ENCODE measurements around the gene ACACA. TPM values are rescaled to one million over a fixed set of nuclear protein-coding genes. Genes with fewer than 3 reads are reported as not detected.

The ACACA gene
- total and polyA plus RNA-seq, 9 of the 15 experiments (the other 6 are each of a cell fraction or from before 2014, with no cell fraction given), result 35.9 to 135 (median 88.4) TPM

- no peaks in the 10 kb centered on the region for H3K9me3 ChIP-seq (replicated peaks; ENCODE audit: control insufficient read depth, insufficient read depth, low read depth, low read length)
- no peak overlapping the region for H3K4me3 ChIP-seq
- peak overlapping the region in 1 of 2 experiments; percentile 29; a peak in 2 of 4 replicates for H3K9ac ChIP-seq (ENCODE audit: insufficient read depth in 1 of 2, low read depth in 2 of 2, low read length in 2 of 2)
- ChIA-PET POLR2A (interaction anchor here (0.5 to 1.4 kb wide), 10 partner anchors 8 to 1752 kb away, joined by 3 to 12 read pairs (median 4); partner anchors contain the start of gene DUSP14), CTCF (ENCODE audit: low intra/inter-chr PET ratio) (no interaction called here)
- no peaks in the 10 kb centered on the region for H4K20me1 ChIP-seq (replicated peaks; ENCODE audit: control insufficient read depth, insufficient read depth, low read length)
- BruUV-seq (replicated peaks), result no TSS peak
- peak overlapping the region; percentile 34 for H3K27ac ChIP-seq (ENCODE audit: extremely low read depth, low read depth, low read length)
- no peaks in the 10 kb centered on the region for H3K27me3 ChIP-seq (ENCODE audit: control insufficient read depth in 2 of 2, insufficient read depth in 2 of 2, low read length in 2 of 2)
- WGBS (ENCODE audit: insufficient coverage, low coverage, missing lambda C conversion rate), result 6% methylated on average over 1 of the region's 1 CpG
- H3K4me1 ChIP-seq (replicated peaks in 1 of 2; ENCODE audit: control insufficient read depth in 2 of 2, insufficient read depth in 2 of 2, low read length in 2 of 2), result peaks cover 5 to 11% of the 10 kb centered on the region in 2 experiments; a peak in 3 of 5 replicates
- intact Hi-C loops (cut with micrococcal nuclease) (no loop called here), in situ Hi-C loops (cut with MboI) (no loop called here)
- no peak for FAIRE-seq
- no peaks in the 10 kb centered on the region for H3K9me1 ChIP-seq (ENCODE audit: control insufficient read depth, insufficient read depth, low read length)
- no peak overlapping the region for H2AFZ ChIP-seq (ENCODE audit: low read depth, low read length)
- DNase-seq (ENCODE audit: extremely low read depth in 1 of 4, low spot score in 3 of 4), result peak in 2 of 4 experiments; percentile 22 to 23
- H3K4me2 ChIP-seq (ENCODE audit: insufficient read depth, low read length), result no peak overlapping the region
- H3K36me3 ChIP-seq (ENCODE audit: control insufficient read depth, insufficient read depth, low read length), result peaks cover 69% of the 10 kb centered on the region
- ATAC-seq, result peak; percentile 85
- H3K79me2 ChIP-seq (ENCODE audit: control insufficient read depth, insufficient read depth, low read length), result no peaks in the 10 kb centered on the region
- TF ChIP-seq ZSCAN32 (CRISPR knock-in tag; IDR thresholded peaks at IDR 0.05), result peak; percentile 75
- TF ChIP-seq EP400 (IDR thresholded peaks at IDR 0.05), result peak; percentile 40
- no peak for TF ChIP-seq TCF7 (IDR thresholded peaks at IDR 0.05; ENCODE audit: borderline replicate concordance)
- no peak for TF ChIP-seq HNRNPK (IDR thresholded peaks at IDR 0.05; ENCODE audit: low read depth, low read length, poor library complexity, severe bottlenecking)
- peak; percentile 40; the same call in 1 of the 2 replicates for TF ChIP-seq CEBPG (CRISPR knock-in tag; IDR thresholded peaks at IDR 0.05)
- peak; percentile 67 to 94 for TF ChIP-seq CEBPG (tag; conservative IDR thresholded peaks at IDR 0.05 in 1 of 2, IDR thresholded peaks at IDR 0.05 in 1 of 2)
- TF ChIP-seq ZNF24 (IDR thresholded peaks at IDR 0.05), result peak; percentile 32; the same call in 1 of the 2 replicates
- peak; percentile 97 for TF ChIP-seq ATF3 (IDR thresholded peaks at IDR 0.05)
- no peak for TF ChIP-seq ATF3 (CRISPR knock-in tag; conservative IDR thresholded peaks at IDR 0.05)
- TF ChIP-seq GATAD2A (IDR thresholded peaks at IDR 0.05), result peak; percentile 27; the same call in 1 of the 2 replicates
- TF ChIP-seq ZNF175 (CRISPR knock-in tag; IDR thresholded peaks at IDR 0.05; ENCODE audit: low read depth), result peak; percentile 37; the same call in 1 of the 2 replicates
- peak; percentile 41 for TF ChIP-seq SMARCA4 (IDR thresholded peaks at IDR 0.05)
- 0 out of 2 replicates have a peak, but pooled peaks have one; percentile 1 for TF ChIP-seq RBFOX2 (IDR thresholded peaks at IDR 0.05; ENCODE audit: low read depth, low read length)
- no peak for TF ChIP-seq NCOA1 (IDR thresholded peaks at IDR 0.05; ENCODE audit: low read depth)
- TF ChIP-seq CEBPB (tag; IDR thresholded peaks at IDR 0.05), result peak; percentile 66
- no peak for TF ChIP-seq SREBF2 (CRISPR knock-in tag; IDR thresholded peaks at IDR 0.05)
These were observed 23.5 kb upstream of the ACACA start for GRCh38 chr17:37430051-37430627.

All from K562 (cell line).